K562 (cell line): ENCODE results near the gene CD164L2. TPM values are rescaled to one million over a fixed set of nuclear protein-coding genes. Genes with fewer than 3 reads are reported as not detected.

Experiments used
- ATF6 ChIP-seq: sonication (generic); formaldehyde crosslinking; IDR thresholded peaks from 2 replicates; pipeline ENCODE4 v1.4.0; 2020; ENCODE audit warnings: mild to moderate bottlenecking, missing genetic modification reagents
- CHD2 ChIP-seq: IDR thresholded peaks from 2 replicates; pipeline ENCODE4 v1.6.1; 2011; ENCODE audit warnings: low read depth, low read length
- CLOCK ChIP-seq: fragments of 250-450 bp; sonication (Bioruptor Pico); IDR thresholded peaks from 2 replicates; pipeline ENCODE4 v1.4.0; 2020; ENCODE audit warnings: mild to moderate bottlenecking, moderate library complexity, borderline replicate concordance
- CXXC5 ChIP-seq: fragments of 250-450 bp; sonication (Bioruptor Pico); IDR thresholded peaks from 2 replicates; pipeline ENCODE4 v1.8.0; 2022; ENCODE audit warnings: inconsistent platforms, mild to moderate bottlenecking, moderate library complexity
- E2F6 ChIP-seq, 2 experiments: IDR thresholded peaks; 2 replicates each; pipeline ENCODE4 v1.6.1; 2011; ENCODE audit warnings: borderline replicate concordance in 1 of 2, control low read depth in 1 of 2, low read depth in 1 of 2, low read length in 1 of 2, mild to moderate bottlenecking in 1 of 2, mixed read lengths in 1 of 2, moderate library complexity in 1 of 2; ENCODE audit not compliant: insufficient read depth in 1 of 2, insufficient read length in 1 of 2, poor library complexity in 1 of 2, severe bottlenecking in 1 of 2; ENCODE audit errors: extremely low read depth in 1 of 2
- FIP1L1 ChIP-seq: fragments of 200-400 bp; formaldehyde crosslinking; IDR thresholded peaks from 2 replicates; pipeline ENCODE4 v1.6.1; 2018; ENCODE audit warnings: mild to moderate bottlenecking, low read depth, low read length; ENCODE audit not compliant: poor library complexity, severe bottlenecking
- SAFB ChIP-seq: fragments of 200-400 bp; formaldehyde crosslinking; IDR thresholded peaks from 2 replicates; pipeline ENCODE4 v1.6.1; 2017; ENCODE audit warnings: low read depth, low read length, borderline replicate concordance
- SP1 ChIP-seq: sonication (generic); formaldehyde crosslinking; IDR thresholded peaks from 2 replicates; pipeline ENCODE4 v1.8.1; 2022; ENCODE audit warnings: mild to moderate bottlenecking, missing genetic modification reagents
- TCFL5 ChIP-seq: fragments of 250-450 bp; sonication (Bioruptor Pico); conservative IDR thresholded peaks from 2 replicates; pipeline ENCODE4 v1.6.1; 2021; ENCODE audit warnings: mild to moderate bottlenecking, moderate library complexity, matching md5 sums
- ZBTB33 ChIP-seq: sonication (generic); formaldehyde crosslinking; IDR thresholded peaks from 2 replicates; pipeline ENCODE4 v1.8.1; 2023; ENCODE audit warnings: mild to moderate bottlenecking, missing genetic modification reagents
- ZC3H4 ChIP-seq: sonication (generic); formaldehyde crosslinking; IDR thresholded peaks from 2 replicates; pipeline ENCODE4 v1.9.0; 2021; ENCODE audit warnings: missing genetic modification reagents, borderline replicate concordance
- ZNF224 ChIP-seq: sonication (generic); formaldehyde crosslinking; IDR thresholded peaks from 2 replicates; pipeline ENCODE4 v1.8.0; 2022; ENCODE audit warnings: mild to moderate bottlenecking, missing genetic modification reagents
- polyA plus RNA-seq, 8 experiments: library from polyadenylated mRNA; depleted of rRNA in 4 of 8; stranded (reverse) in 5 of 8; unstranded in 3 of 8; fragments of >200 nt; fragmentation: Nextera tagmentation in 2 of 8; fragmentation: Illumina TruSeq in 1 of 8; extraction: Ambion mirVana in 2 of 8; extraction: Trizol in 1 of 8; gene quantifications; 2 replicates each; pipeline versions ENCODE4 v1.2.1 to v1.2.3, GENCODE V29; 2011 to 2014; ENCODE audit warnings: inconsistent platforms in 1 of 8, missing spikeins in 1 of 8
- total RNA-seq, 7 experiments: library from RNA; depleted of rRNA in 6 of 7; stranded (reverse); fragments of >200 nt in 6 of 7; fragmentation: Illumina TruSeq in 2 of 7; extraction: Trizol in 2 of 7; gene quantifications; 2 replicates each; pipeline versions ENCODE4 v1.2.1 to v1.2.3, GENCODE V29; 2011 to 2021; ENCODE audit warnings: low replicate concordance in 1 of 7

CD164L2 gene
- total and polyA plus RNA-seq, 9 of the 15 experiments (the other 6 are each of a cell fraction or from before 2014, with no cell fraction given) = 0.08 to 0.92 (median 0.38) TPM; not detected in 1

GRCh38 chr1:27360159-27361043 is 22.7 kb downstream of the CD164L2 start (continued):
- TF ChIP-seq CXXC5 (CRISPR knock-in tag) = 0 out of 2 replicates have a peak, but pooled peaks have one; percentile 11
- TF ChIP-seq FIP1L1 = peak; percentile 37
- TF ChIP-seq ZNF224 (CRISPR knock-in tag) = no peak
- TF ChIP-seq CLOCK (CRISPR knock-in tag) = no peak
- TF ChIP-seq SAFB = peak; percentile 88
- TF ChIP-seq E2F6 (IDR thresholded peaks at IDR 0.05; ENCODE audit: borderline replicate concordance in 1 of 2, extremely low read depth in 1 of 2, insufficient read depth in 1 of 2, insufficient read length in 1 of 2, low read depth in 1 of 2, low read length in 1 of 2, poor library complexity in 1 of 2, severe bottlenecking in 1 of 2) = peak in 1 of 2 experiments; percentile 24
- TF ChIP-seq ZBTB33 (CRISPR knock-in tag) = peak; percentile 71
- peak; percentile 41 for TF ChIP-seq CHD2
- TF ChIP-seq SP1 (CRISPR knock-in tag) = peak; percentile 43; the same call in 1 of the 2 replicates
- TF ChIP-seq ATF6 (CRISPR knock-in tag) = no peak
- TF ChIP-seq TCFL5 (CRISPR knock-in tag) = no peak
- TF ChIP-seq ZC3H4 (CRISPR knock-in tag) = 0 out of 2 replicates have a peak, but pooled peaks have one; percentile 52
